Ovary (tissue), 3 donors: ENCODE data around the gene LHX3.

Experiments used
- EP300 ChIP-seq: sonication (generic); formaldehyde crosslinking; IDR thresholded peaks from one replicate; pipeline ENCODE4 v1.6.1; 2017; ENCODE audit warnings: antibody characterized with exemption
- POLR2A ChIP-seq: fragments of 450-650 bp; IDR thresholded peaks from one replicate; pipeline ENCODE4 v1.6.1; 2017; ENCODE audit warnings: antibody characterized with exemption, mild to moderate bottlenecking, moderate library complexity
- TF ChIP-seq, protein P1 (sequence below), 3 donors: fragments of 450-650 bp in 2 of 3; fragments of 200-600 bp in 1 of 3; IDR thresholded peaks; one replicate each; pipeline versions ENCODE4 v1.5.1 to v1.8.0; 2016 to 2022; ENCODE audit warnings: antibody characterized with exemption in 3 of 3, mild to moderate bottlenecking in 1 of 3
- donor health status: DM: no; HTN: no; CAD: no.

DNA sequence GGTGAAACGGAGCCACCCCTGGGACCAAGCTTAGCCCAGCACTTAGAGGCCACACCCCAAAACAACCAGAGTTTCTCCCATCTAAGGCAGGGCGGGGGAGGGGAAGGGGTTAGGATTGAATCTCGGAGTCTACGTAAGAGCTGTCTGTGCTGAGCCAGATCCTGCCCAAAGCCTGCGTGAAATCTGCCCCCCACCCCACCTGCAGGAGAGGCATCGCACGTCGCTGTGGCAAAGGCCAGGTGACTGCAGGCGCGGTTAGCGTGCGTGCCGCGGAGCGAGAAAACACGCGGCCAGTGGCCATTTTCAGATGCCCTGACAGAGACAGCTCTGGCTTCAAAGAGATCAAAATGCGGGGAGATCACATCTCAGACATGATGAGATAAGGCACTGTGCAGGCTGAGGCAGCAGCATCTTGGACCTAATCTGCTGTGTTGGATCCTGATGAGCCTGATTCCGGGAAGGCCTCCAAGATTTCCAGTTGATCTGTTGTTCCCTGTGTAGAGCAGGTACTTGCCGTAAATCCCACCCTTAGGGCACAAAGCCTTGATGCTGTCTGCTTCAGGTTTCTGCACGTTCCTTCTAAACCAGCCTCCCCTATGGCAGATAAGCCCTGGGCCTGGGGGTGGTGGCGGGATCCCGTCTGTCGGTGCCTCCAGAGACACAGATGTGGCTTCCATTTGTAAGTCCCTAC, 43.2 kb upstream of the LHX3 start:
- TF ChIP-seq, protein P1, sequence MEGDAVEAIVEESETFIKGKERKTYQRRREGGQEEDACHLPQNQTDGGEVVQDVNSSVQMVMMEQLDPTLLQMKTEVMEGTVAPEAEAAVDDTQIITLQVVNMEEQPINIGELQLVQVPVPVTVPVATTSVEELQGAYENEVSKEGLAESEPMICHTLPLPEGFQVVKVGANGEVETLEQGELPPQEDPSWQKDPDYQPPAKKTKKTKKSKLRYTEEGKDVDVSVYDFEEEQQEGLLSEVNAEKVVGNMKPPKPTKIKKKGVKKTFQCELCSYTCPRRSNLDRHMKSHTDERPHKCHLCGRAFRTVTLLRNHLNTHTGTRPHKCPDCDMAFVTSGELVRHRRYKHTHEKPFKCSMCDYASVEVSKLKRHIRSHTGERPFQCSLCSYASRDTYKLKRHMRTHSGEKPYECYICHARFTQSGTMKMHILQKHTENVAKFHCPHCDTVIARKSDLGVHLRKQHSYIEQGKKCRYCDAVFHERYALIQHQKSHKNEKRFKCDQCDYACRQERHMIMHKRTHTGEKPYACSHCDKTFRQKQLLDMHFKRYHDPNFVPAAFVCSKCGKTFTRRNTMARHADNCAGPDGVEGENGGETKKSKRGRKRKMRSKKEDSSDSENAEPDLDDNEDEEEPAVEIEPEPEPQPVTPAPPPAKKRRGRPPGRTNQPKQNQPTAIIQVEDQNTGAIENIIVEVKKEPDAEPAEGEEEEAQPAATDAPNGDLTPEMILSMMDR (IDR thresholded peaks at IDR 0.05), result no peak
- TF ChIP-seq POLR2A, result no peak
- no peak for TF ChIP-seq EP300
